GM19193 (cell line): ENCODE results near the gene CACNA2D1.

Experiments used
- POLR2A ChIP-seq: IDR thresholded peaks from 4 replicates; pipeline ENCODE4 v1.6.1; 2011; ENCODE audit not compliant: insufficient read depth, insufficient read length; ENCODE audit errors: extremely low read depth

CACNA2D1 gene

GRCh38 chr7:82294382-82294784 lies 149.2 kb downstream of the CACNA2D1 start:
- no peak for TF ChIP-seq POLR2A

GRCh38 chr7:82293467-82293866 lies 150.1 kb downstream of the CACNA2D1 start:
- TF ChIP-seq POLR2A, result no peak

GRCh38 chr7:82291931-82292330 lies 151.6 kb downstream of the CACNA2D1 start:
- TF ChIP-seq POLR2A, result no peak

GRCh38 chr7:82289889-82290288 lies 153.7 kb downstream of the CACNA2D1 start:
- TF ChIP-seq POLR2A, result no peak

GRCh38 chr7:82289152-82289535 lies 154.4 kb downstream of the CACNA2D1 start:
- no peak for TF ChIP-seq POLR2A

GRCh38 chr7:82286798-82287140 lies 156.8 kb downstream of the CACNA2D1 start:
- no peak for TF ChIP-seq POLR2A

GRCh38 chr7:82286096-82286797 lies 157.3 kb downstream of the CACNA2D1 start:
- no peak for TF ChIP-seq POLR2A

GRCh38 chr7:82284936-82285519 lies 158.5 kb downstream of the CACNA2D1 start:
- no peak for TF ChIP-seq POLR2A

- TF ChIP-seq POLR2A, result no peak
Observed at GRCh38 chr7:82275342-82275741, 168.2 kb downstream of the CACNA2D1 start.

GRCh38 chr7:82274681-82275080 lies 168.9 kb downstream of the CACNA2D1 start:
- no peak for TF ChIP-seq POLR2A

- TF ChIP-seq POLR2A, result no peak
Observed at GRCh38 chr7:82273886-82274285, 169.7 kb downstream of the CACNA2D1 start.

- TF ChIP-seq POLR2A, result no peak
Observed at GRCh38 chr7:82270870-82271269, 172.7 kb downstream of the CACNA2D1 start.

GRCh38 chr7:82268632-82269031 lies 174.9 kb downstream of the CACNA2D1 start:
- no peak for TF ChIP-seq POLR2A

- TF ChIP-seq POLR2A, result no peak
Observed at GRCh38 chr7:82266081-82266480, 177.5 kb downstream of the CACNA2D1 start.

- no peak for TF ChIP-seq POLR2A
Observed at GRCh38 chr7:82264783-82265305, 178.7 kb downstream of the CACNA2D1 start.

GRCh38 chr7:82263920-82264782 lies 179.4 kb downstream of the CACNA2D1 start:
- no peak for TF ChIP-seq POLR2A

- TF ChIP-seq POLR2A, result no peak
Observed at GRCh38 chr7:82258181-82258580, 185.4 kb downstream of the CACNA2D1 start.
